Hepatocyte (in vitro differentiated cells): ENCODE results near the gene ARL13B. TPM values are rescaled to one million over a fixed set of nuclear protein-coding genes. Genes with fewer than 3 reads are reported as not detected.

Source experiments
- DNase-seq: peaks from one replicate; pipeline ENCODE4 v3.0.0-alpha.2; 2016; ENCODE audit warnings: low spot score
- H2AFZ ChIP-seq: fragments of 200-600 bp; sonication (generic); 2 replicates; pipeline ENCODE4 v1.6.0; 2016; ENCODE audit warnings: antibody characterized with exemption, mild to moderate bottlenecking
- H3K27ac ChIP-seq: fragments of 200-600 bp; sonication (generic); 2 replicates; pipeline ENCODE4 v1.5.1; 2016; ENCODE audit warnings: mild to moderate bottlenecking
- H3K27me3 ChIP-seq: fragments of 200-600 bp; sonication (generic); 2 replicates; pipeline ENCODE4 v1.6.1; 2016
- H3K36me3 ChIP-seq: fragments of 200-600 bp; sonication (generic); replicated peaks from 2 replicates; pipeline ENCODE4 v1.5.1; 2016; ENCODE audit warnings: low read depth; ENCODE audit not compliant: insufficient read depth
- H3K4me1 ChIP-seq: fragments of 200-600 bp; sonication (generic); 2 replicates; pipeline ENCODE4 v1.5.1; 2016; ENCODE audit warnings: mild to moderate bottlenecking, moderate library complexity; ENCODE audit not compliant: insufficient read depth
- H3K4me2 ChIP-seq: fragments of 200-600 bp; sonication (generic); 2 replicates; pipeline ENCODE4 v1.6.0; 2016
- H3K4me3 ChIP-seq: fragments of 200-600 bp; sonication (generic); 2 replicates; pipeline ENCODE4 v1.5.1; 2016; ENCODE audit warnings: mild to moderate bottlenecking
- H3K79me2 ChIP-seq: fragments of 200-600 bp; sonication (generic); 2 replicates; pipeline ENCODE4 v1.6.0; 2017; ENCODE audit warnings: mild to moderate bottlenecking
- H3K9me2 ChIP-seq: fragments of 200-600 bp; sonication (generic); replicated peaks from 2 replicates; pipeline ENCODE4 v1.6.0; 2017; ENCODE audit warnings: mild to moderate bottlenecking; ENCODE audit not compliant: insufficient read depth
- H3K9me3 ChIP-seq: fragments of 200-600 bp; sonication (generic); 2 replicates; pipeline ENCODE4 v1.5.1; 2016; ENCODE audit warnings: low read depth, mild to moderate bottlenecking
- H4K20me1 ChIP-seq: fragments of 200-600 bp; sonication (generic); 2 replicates; pipeline ENCODE4 v1.6.0; 2016; ENCODE audit warnings: mild to moderate bottlenecking; ENCODE audit not compliant: insufficient read depth, poor library complexity, severe bottlenecking
- EZH2 ChIP-seq: fragments of 200-600 bp; sonication (generic); IDR thresholded peaks from 2 replicates; pipeline ENCODE4 v1.6.1; 2016; ENCODE audit warnings: antibody characterized with exemption, mild to moderate bottlenecking, borderline replicate concordance
- EZH2phosphoT487 ChIP-seq: fragments of 200-600 bp; sonication (generic); IDR thresholded peaks from one replicate; pipeline ENCODE4 v1.6.1; 2018; ENCODE audit warnings: antibody characterized with exemption, mild to moderate bottlenecking, low read depth, moderate library complexity; ENCODE audit not compliant: unreplicated experiment, severe bottlenecking
- WGBS: methylation state at CpG from one replicate; pipeline ENCODE4 v1.1.6; 2016; ENCODE audit warnings: low lambda C conversion rate; ENCODE audit errors: missing lambda C conversion rate; 5-methylcytosine and 5-hydroxymethylcytosine counted together
- polyA plus RNA-seq: library from polyadenylated mRNA; unstranded; fragments of >200 nt; fragmentation: Nextera tagmentation; extraction: Ambion mirVana; gene quantifications from 2 replicates; pipeline ENCODE4 v1.2.1, GENCODE V29; 2016
- total RNA-seq: library from RNA; depleted of rRNA; stranded (reverse); fragments of >200 nt; gene quantifications from 2 replicates; pipeline ENCODE4 v1.2.3, GENCODE V29; 2014
- TF ChIP-seq, protein P1 (sequence below): fragments of 200-600 bp; sonication (generic); IDR thresholded peaks from 2 replicates; pipeline ENCODE4 v1.5.1; 2016; ENCODE audit warnings: antibody characterized with exemption, mild to moderate bottlenecking; ENCODE audit not compliant: poor library complexity

Gene ARL13B
- 10.0 and 10.4 TPM in 2 replicates for total RNA-seq
- 6.2 and 11.1 TPM in 2 replicates for polyA plus RNA-seq

DNA sequence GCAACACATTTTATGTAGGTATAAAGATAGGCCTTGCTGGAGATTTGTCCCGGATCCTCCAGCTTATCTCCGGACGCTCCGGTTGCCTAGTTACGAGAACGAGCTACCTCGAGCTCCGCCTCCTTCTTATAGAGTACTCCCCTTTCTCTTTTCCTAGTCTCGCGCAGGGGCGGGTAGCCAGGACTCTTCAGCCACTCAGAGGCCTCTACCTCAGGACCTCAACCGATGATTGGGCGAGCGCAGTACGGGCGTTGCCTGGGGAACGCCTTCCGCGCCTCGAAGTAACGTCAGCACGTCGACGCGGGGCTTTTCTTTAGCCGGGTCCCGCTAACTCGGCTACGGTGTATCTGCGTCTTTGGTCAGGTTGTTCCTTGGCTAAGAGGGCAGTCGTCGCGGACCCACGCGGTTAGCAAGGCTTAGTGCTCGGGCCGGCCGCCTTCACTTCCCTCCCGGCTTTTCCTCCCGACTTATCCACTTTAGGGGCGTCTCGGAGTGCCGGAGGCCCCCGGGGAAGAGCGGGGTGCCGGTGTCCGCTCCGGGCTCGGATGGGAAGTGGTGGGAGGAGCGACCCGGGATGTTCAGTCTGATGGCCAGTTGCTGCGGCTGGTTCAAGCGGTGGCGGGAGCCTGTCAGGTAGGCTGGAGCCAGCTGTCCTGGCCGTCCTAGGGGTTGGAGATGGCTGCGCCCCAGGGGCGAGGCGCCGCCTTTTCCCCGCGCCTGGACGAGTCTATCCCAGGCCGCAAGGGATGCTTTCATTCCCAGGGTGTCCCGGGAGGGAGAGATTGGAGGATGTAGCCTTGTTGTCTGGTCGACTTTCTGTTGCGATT lies at the start of gene ARL13B:
Gene ARL13B (plus strand): TSS at position 306 of the 827 bp plus-strand sequence. CDS start 269 bp downstream, at position 575.
- Histone ChIP-seq H3K4me3 (peak within 1 kb of the TSS; percentile 35), H3K9me2 (no peaks in the 10 kb centered on the region), H2AFZ (peak within 1 kb of the TSS; percentile 39), H4K20me1 (no peaks in the 10 kb centered on the region), H3K27ac (peak within 1 kb of the TSS; percentile 83), H3K79me2 (peaks cover 36% of the 10 kb centered on the region), H3K9me3 (no peaks in the 10 kb centered on the region), H3K4me1 (no peaks in the 10 kb centered on the region), H3K27me3 (no peaks in the 10 kb centered on the region), H3K36me3 (no peaks in the 10 kb centered on the region), H3K4me2 (peak within 1 kb of the TSS; percentile 75)
- TF ChIP-seq, protein P1, sequence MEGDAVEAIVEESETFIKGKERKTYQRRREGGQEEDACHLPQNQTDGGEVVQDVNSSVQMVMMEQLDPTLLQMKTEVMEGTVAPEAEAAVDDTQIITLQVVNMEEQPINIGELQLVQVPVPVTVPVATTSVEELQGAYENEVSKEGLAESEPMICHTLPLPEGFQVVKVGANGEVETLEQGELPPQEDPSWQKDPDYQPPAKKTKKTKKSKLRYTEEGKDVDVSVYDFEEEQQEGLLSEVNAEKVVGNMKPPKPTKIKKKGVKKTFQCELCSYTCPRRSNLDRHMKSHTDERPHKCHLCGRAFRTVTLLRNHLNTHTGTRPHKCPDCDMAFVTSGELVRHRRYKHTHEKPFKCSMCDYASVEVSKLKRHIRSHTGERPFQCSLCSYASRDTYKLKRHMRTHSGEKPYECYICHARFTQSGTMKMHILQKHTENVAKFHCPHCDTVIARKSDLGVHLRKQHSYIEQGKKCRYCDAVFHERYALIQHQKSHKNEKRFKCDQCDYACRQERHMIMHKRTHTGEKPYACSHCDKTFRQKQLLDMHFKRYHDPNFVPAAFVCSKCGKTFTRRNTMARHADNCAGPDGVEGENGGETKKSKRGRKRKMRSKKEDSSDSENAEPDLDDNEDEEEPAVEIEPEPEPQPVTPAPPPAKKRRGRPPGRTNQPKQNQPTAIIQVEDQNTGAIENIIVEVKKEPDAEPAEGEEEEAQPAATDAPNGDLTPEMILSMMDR = no peak
- TF ChIP-seq EZH2 (no peak), EZH2phosphoT487 (no peak)
- peak; percentile 99 for DNase-seq
- WGBS = under 1% methylated on average over 66 of the region's 66 CpGs

DNA sequence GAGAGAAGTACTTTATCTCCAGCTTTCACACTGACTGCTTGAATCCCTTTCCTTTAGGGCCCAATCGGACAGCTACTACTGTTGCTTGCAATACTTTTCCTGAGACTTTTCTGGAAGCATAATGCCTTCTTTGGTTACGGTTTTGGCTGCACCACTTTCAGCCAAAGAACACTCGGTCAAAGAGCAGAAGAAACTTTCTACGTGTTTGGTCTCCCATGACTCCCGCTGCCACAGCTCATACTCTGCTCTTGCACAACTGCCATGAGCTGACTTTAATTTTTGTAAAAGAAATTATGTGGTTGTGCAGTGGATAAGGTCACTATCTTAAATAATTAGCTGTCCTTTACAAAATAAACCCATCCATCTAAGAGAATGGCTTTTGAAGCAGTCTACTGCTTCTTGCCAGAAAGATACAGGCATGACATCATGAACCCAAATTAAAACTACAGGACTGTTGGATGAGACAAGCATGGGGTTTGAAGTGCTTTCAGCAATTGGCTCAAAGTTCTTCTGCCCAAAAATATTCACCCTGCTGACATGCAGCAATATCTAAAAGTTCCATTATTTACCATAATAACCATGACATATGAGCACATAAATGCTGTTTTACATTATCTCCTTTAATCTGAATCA lies 48.2 kb upstream of the ARL13B start:
- Histone ChIP-seq H3K27me3 (no peaks in the 10 kb centered on the region), H3K9me3 (no peaks in the 10 kb centered on the region), H3K27ac (no peak overlapping the region), H3K36me3 (no peaks in the 10 kb centered on the region), H3K4me1 (no peaks in the 10 kb centered on the region), H3K4me2 (no peak overlapping the region), H4K20me1 (no peaks in the 10 kb centered on the region), H2AFZ (no peak overlapping the region), H3K4me3 (no peak overlapping the region), H3K79me2 (no peaks in the 10 kb centered on the region), H3K9me2 (no peaks in the 10 kb centered on the region)
- WGBS = 88% methylated on average over 5 of the region's 5 CpGs
- no peak for DNase-seq
- TF ChIP-seq EZH2phosphoT487 = no peak
- TF ChIP-seq, protein P1 = no peak
- TF ChIP-seq EZH2 = no peak

DNA sequence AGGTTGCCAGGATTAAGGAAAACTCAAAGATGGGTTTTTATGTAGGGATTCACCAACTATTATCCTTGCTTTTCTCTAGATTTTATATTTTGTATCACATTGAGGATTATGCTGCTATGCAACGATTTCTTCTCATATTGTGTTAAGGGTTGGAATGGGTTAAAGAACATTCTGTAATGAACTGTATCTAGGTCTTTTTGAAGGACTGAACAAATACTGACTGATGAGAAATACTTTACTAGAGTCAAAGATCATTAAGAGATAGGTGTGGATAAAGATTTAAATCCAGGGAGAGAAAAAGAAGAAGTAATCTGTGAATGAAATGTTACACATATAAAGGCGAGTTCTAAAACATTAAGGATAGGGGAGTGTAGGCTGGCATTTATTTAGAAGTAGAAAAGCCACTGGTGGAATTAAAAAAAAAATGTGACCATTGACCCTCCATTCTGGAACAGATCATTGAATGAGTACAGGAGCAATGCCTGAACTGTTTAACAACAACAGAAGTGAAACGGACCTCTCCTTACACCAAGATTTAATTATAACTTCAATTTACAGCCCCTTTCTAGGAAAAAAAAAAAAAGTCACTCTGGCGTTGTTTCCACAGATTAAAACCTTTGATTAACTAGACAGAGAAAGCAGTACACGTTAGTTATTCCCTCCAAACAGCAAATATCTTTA lies 45.4 kb upstream of the ARL13B start:
- Histone ChIP-seq H3K4me3 (no peak overlapping the region), H3K27me3 (no peaks in the 10 kb centered on the region), H3K79me2 (no peaks in the 10 kb centered on the region), H3K27ac (no peak overlapping the region), H3K9me2 (no peaks in the 10 kb centered on the region), H3K4me2 (peak overlapping the region; percentile 51), H4K20me1 (no peaks in the 10 kb centered on the region), H3K36me3 (no peaks in the 10 kb centered on the region), H3K4me1 (no peaks in the 10 kb centered on the region), H3K9me3 (no peaks in the 10 kb centered on the region), H2AFZ (no peak overlapping the region)
- WGBS = 58% methylated on average over 5 of the region's 5 CpGs
- TF ChIP-seq EZH2 = no peak
- TF ChIP-seq, protein P1 = no peak
- TF ChIP-seq EZH2phosphoT487 = no peak
- no peak for DNase-seq
